ENCODE data around the gene ACSM6.

Gene ACSM6

GRCh38 chr10:95275726-95276366 lies 81.8 kb downstream of the ACSM6 start:
- DNase-seq, result no peak

GRCh38 chr10:95276367-95277200 lies 82.5 kb downstream of the ACSM6 start:
- no peak for DNase-seq

GRCh38 chr10:95277201-95277570 lies 83.1 kb downstream of the ACSM6 start:
- DNase-seq, result no peak

GRCh38 chr10:95277614-95278013 lies 83.6 kb downstream of the ACSM6 start:
- no peak for DNase-seq

Data from NCI-H1048 (cell line).